Bronchial epithelial cell (primary cell): ENCODE results near the gene GFAP. TPM values are rescaled to one million over a fixed set of nuclear protein-coding genes. Genes with fewer than 3 reads are reported as not detected.

Experiments used
- DNase-seq: peaks from one replicate; pipeline ENCODE4 v3.0.0-alpha.2; 2010; ENCODE audit warnings: low read depth
- FAIRE-seq: peaks from 2 replicates; lab custom pipeline; 2011; peaks lifted over from hg19 to GRCh38; lab: Jason Lieb, UNC
- H3K27me3 ChIP-seq: 2 replicates; pipeline ENCODE4 v1.5.1; 2011; ENCODE audit warnings: low read length; ENCODE audit not compliant: control insufficient read depth, insufficient read depth
- H3K36me3 ChIP-seq: 2 replicates; pipeline ENCODE4 v1.5.1; 2011; ENCODE audit warnings: low read length; ENCODE audit not compliant: control insufficient read depth, insufficient read depth
- H3K4me3 ChIP-seq: 2 replicates; pipeline ENCODE4 v1.5.1; 2011; ENCODE audit warnings: mild to moderate bottlenecking, low read depth, low read length, control low read depth
- total RNA-seq: library from RNA; depleted of rRNA; stranded (reverse); fragments of >200 nt; gene quantifications from 2 replicates; pipeline ENCODE4 v1.2.1, GENCODE V29; 2014
- TF ChIP-seq, protein P1 (sequence below): IDR thresholded peaks from 2 replicates; pipeline ENCODE4 v1.5.1; 2011; ENCODE audit warnings: mild to moderate bottlenecking, moderate library complexity, low read length, control low read depth, inconsistent platforms; ENCODE audit not compliant: insufficient read depth, severe bottlenecking

Gene GFAP
- total RNA-seq, 1 donor from 2014 or later, result not detected

DNA sequence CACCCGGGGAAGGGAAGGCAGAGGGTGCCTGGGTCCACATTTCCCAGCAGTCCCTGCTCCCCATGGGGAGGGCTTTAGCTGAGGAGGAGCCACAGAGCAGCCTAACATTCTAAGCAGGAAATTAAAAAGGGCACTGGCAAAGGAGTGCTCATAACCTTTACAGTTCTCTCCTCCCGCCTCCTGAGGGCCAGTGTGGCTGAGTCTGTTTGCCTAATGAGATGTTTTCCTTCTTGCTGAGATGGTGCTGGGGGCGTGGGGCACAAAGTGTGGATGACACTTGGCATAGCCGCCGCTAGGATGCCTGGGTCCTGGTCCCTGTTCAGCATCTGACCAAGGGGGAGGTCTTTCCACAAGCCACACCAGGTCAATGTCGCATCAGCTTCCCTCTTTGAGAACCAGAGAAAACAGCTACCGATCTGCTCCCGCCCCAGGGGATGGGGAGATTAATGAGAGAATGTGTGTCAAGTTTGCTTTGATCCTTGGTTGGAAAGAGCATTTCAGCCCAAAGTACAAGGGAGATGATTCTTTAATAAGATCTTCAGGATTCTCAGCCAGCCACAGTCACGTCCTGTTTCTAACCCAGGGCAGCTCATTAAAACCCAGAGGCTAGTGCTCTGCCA lies 26.5 kb upstream of the GFAP start:
- Histone ChIP-seq H3K4me3 (no peak overlapping the region), H3K36me3 (no peaks in the 10 kb centered on the region), H3K27me3 (no peaks in the 10 kb centered on the region)
- TF ChIP-seq, protein P1, sequence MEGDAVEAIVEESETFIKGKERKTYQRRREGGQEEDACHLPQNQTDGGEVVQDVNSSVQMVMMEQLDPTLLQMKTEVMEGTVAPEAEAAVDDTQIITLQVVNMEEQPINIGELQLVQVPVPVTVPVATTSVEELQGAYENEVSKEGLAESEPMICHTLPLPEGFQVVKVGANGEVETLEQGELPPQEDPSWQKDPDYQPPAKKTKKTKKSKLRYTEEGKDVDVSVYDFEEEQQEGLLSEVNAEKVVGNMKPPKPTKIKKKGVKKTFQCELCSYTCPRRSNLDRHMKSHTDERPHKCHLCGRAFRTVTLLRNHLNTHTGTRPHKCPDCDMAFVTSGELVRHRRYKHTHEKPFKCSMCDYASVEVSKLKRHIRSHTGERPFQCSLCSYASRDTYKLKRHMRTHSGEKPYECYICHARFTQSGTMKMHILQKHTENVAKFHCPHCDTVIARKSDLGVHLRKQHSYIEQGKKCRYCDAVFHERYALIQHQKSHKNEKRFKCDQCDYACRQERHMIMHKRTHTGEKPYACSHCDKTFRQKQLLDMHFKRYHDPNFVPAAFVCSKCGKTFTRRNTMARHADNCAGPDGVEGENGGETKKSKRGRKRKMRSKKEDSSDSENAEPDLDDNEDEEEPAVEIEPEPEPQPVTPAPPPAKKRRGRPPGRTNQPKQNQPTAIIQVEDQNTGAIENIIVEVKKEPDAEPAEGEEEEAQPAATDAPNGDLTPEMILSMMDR, result no peak
- DNase-seq (no peak), FAIRE-seq (no peak)

DNA sequence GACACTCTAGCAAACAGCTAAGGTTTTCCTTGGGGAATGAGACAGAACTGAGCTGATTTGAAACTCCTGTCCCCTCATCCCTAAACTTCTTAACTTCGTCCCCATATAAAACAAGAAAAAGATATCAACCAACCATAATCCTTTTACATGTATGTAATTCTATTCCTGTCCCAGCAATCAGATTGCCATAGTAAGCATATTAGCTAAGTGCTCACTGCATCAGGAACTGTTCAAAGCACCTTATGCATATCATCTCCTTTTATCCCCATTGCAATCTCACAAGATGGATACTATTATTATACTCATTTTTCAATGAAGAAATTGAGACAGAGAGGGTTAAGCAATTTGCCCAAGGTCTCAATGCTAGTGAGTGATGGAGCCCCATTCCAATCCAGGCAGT lies 25.5 kb upstream of the GFAP start:
- no peaks in the 10 kb centered on the region for H3K27me3 ChIP-seq
- no peak overlapping the region for H3K4me3 ChIP-seq
- no peaks in the 10 kb centered on the region for H3K36me3 ChIP-seq
- DNase-seq (peak; percentile 14), FAIRE-seq (no peak)
- TF ChIP-seq, protein P1, result no peak

DNA sequence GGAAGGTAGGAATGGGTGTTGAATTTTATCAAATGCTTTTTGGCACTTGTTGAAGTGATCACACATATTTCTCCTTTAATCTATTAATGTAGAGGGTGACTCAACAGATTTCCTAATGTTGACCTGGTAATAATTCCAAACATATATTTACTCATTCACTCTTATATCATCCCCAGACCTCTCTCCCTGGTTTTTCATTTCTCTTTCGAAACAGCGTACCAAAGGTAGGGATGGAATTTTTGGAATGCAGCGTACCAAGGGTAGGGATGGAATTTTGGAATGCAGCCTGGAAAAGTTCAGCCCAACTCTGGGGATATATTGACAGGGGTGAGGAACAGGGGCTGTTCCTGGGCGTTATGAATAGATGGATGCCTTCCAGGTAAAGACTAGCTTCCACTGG lies 25.0 kb upstream of the GFAP start:
- FAIRE-seq, result no peak
- Histone ChIP-seq H3K4me3 (no peak overlapping the region), H3K36me3 (no peaks in the 10 kb centered on the region), H3K27me3 (no peaks in the 10 kb centered on the region)
- TF ChIP-seq, protein P1, result no peak
- peak; percentile 88 for DNase-seq

DNA sequence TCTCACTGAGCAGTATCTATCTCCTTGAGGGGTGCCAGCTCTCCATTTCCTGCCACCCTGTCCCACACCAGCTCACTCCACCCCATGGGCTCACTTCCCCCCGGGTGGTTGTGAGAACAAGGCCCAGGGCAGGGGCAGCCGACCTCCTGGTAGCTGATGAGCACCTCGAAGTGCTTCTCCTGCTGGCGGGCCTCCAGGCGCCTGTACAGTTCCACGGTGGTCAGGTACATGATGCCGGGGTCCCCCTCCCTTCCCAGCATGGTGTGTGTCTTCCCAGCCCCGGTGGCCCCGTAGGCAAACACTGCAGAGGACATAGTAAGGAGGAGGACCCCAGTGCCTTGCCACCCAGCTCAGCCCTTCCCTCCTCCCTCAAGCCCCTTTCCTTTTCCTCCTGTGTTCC lies 19.8 kb upstream of the GFAP start:
- FAIRE-seq (no peak), DNase-seq (no peak)
- Histone ChIP-seq H3K4me3 (no peak overlapping the region), H3K27me3 (no peaks in the 10 kb centered on the region), H3K36me3 (no peaks in the 10 kb centered on the region)
- TF ChIP-seq, protein P1, result no peak

DNA sequence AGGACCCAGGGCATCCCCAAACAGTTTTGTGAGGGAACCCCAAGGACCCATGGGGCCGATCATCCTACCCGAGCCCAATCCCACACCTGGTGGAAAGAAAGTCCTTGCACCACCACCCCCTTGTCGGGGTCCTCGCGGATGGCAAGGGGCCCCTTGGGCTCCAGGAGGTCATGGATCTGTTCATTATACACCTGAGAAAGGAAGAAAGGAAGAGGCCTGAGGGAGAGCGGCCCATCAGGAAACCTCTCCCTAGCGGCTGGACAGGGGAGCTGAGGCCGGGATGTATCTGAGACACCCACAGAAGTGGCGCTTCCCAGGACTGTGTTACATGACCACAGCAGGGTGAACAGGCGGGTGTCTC lies 19.4 kb upstream of the GFAP start:
- TF ChIP-seq, protein P1, result no peak
- Histone ChIP-seq H3K4me3 (no peak overlapping the region), H3K36me3 (peaks cover 1% of the 10 kb centered on the region), H3K27me3 (no peaks in the 10 kb centered on the region)
- FAIRE-seq, result no peak
- no peak for DNase-seq
